H1 (cell line): ENCODE results near the gene FGF21. TPM values are rescaled to one million over a fixed set of nuclear protein-coding genes. Genes with fewer than 3 reads are reported as not detected.
A peak's percentile ranks its signal among the peaks of the same experiment; 100 is the strongest.

Experiments used
- ATF2 ChIP-seq: IDR thresholded peaks from 2 replicates; pipeline ENCODE4 v1.6.1; 2012; ENCODE audit warnings: low read length, inconsistent platforms
- CBX5 ChIP-seq: fragments of 300-800, 300-1000 bp; sonication (generic); IDR thresholded peaks from 2 replicates; pipeline ENCODE4 v1.7.1; 2016; ENCODE audit warnings: antibody characterized with exemption, low read length, low read depth
- CBX8 ChIP-seq: fragments of 300-800, 300-1000 bp; sonication (generic); IDR thresholded peaks from 2 replicates; pipeline ENCODE4 v1.7.1; 2016; ENCODE audit warnings: low read depth, low read length, borderline replicate concordance
- CHD1 ChIP-seq: IDR thresholded peaks from 2 replicates; pipeline ENCODE4 v1.6.1; 2012; ENCODE audit warnings: low read depth, low read length, improper control_type of control experiment
- CHD2 ChIP-seq: IDR thresholded peaks from 2 replicates; pipeline ENCODE4 v1.6.1; 2012; ENCODE audit warnings: low read length, improper control_type of control experiment
- CTBP2 ChIP-seq: IDR thresholded peaks from 2 replicates; pipeline ENCODE4 v1.7.0; 2011; ENCODE audit warnings: borderline replicate concordance, mild to moderate bottlenecking, moderate library complexity, mixed read lengths, low read length; ENCODE audit not compliant: insufficient read depth, insufficient read length
- CTCF ChIP-seq, 3 experiments: IDR thresholded peaks; 1 replicate in 2 of 3; 2 replicates in 1 of 3; pipeline versions ENCODE4 v1.5.1 to v1.6.1; 2011; ENCODE audit warnings: low read length in 3 of 3, mild to moderate bottlenecking in 3 of 3, inconsistent platforms in 2 of 3, low read depth in 1 of 3, moderate library complexity in 1 of 3; ENCODE audit not compliant: insufficient read depth in 1 of 3; ENCODE audit errors: control extremely low read depth in 1 of 3
- EGR1 ChIP-seq: IDR thresholded peaks from 2 replicates; pipeline ENCODE4 v1.6.1; 2011; ENCODE audit warnings: low read depth, low read length, borderline replicate concordance
- FOSL1 ChIP-seq: IDR thresholded peaks from 2 replicates; pipeline ENCODE4 v1.6.1; 2011; ENCODE audit warnings: mild to moderate bottlenecking, low read depth, low read length, moderate library complexity; ENCODE audit not compliant: insufficient read depth
- KDM5A ChIP-seq: fragments of 200-600 bp; IDR thresholded peaks from 2 replicates; pipeline ENCODE4 v1.7.1; 2012; ENCODE audit warnings: mild to moderate bottlenecking, low read length, inconsistent platforms, mixed read lengths
- NANOG ChIP-seq: IDR thresholded peaks from 2 replicates; pipeline ENCODE4 v1.6.1; 2011; ENCODE audit warnings: low read length, low read depth, mild to moderate bottlenecking, inconsistent platforms; ENCODE audit not compliant: insufficient read depth, poor library complexity, severe bottlenecking
- NRF1 ChIP-seq: IDR thresholded peaks from 2 replicates; pipeline ENCODE4 v1.6.1; 2011; ENCODE audit warnings: mild to moderate bottlenecking, low read depth, low read length, improper control_type of control experiment
- PHF8 ChIP-seq: fragments of 200-600 bp; sonication (generic); conservative IDR thresholded peaks from 2 replicates; pipeline ENCODE4 v1.7.1; 2012; ENCODE audit warnings: low read depth, mild to moderate bottlenecking, inconsistent platforms, low read length, moderate library complexity
- SAP30 ChIP-seq: fragments of 300-600 bp; sonication (generic); IDR thresholded peaks from 2 replicates; pipeline ENCODE4 v1.7.1; 2012; ENCODE audit warnings: low read length, moderate library complexity, mild to moderate bottlenecking, inconsistent platforms; ENCODE audit not compliant: insufficient read depth, insufficient replicate concordance
- SIN3A ChIP-seq, 2 experiments: IDR thresholded peaks in 1 of 2; conservative IDR thresholded peaks in 1 of 2; 2 replicates each; pipeline ENCODE4 v1.6.1; 2011 to 2012; ENCODE audit warnings: low read length in 2 of 2, improper control_type of control experiment in 1 of 2, low read depth in 1 of 2, mild to moderate bottlenecking in 1 of 2
- SUZ12 ChIP-seq: fragments of 200-600 bp; sonication (generic); IDR thresholded peaks from 2 replicates; pipeline ENCODE4 v1.6.1; 2012; ENCODE audit warnings: mild to moderate bottlenecking, inconsistent platforms, low read length, moderate library complexity, mixed read lengths
- TAF1 ChIP-seq: IDR thresholded peaks from 2 replicates; pipeline ENCODE4 v1.6.1; 2011; ENCODE audit warnings: mild to moderate bottlenecking, low read depth, low read length
- YY1 ChIP-seq: IDR thresholded peaks from 2 replicates; pipeline ENCODE4 v1.6.1; 2011; ENCODE audit warnings: low read depth, mild to moderate bottlenecking, low read length
- ZNF274 ChIP-seq: IDR thresholded peaks from 2 replicates; pipeline ENCODE4 v1.7.0; 2012; ENCODE audit warnings: low read length, borderline replicate concordance; ENCODE audit errors: extremely low read depth
- polyA plus RNA-seq, 7 experiments: library from polyadenylated mRNA; depleted of rRNA in 3 of 7; stranded (reverse) in 5 of 7; unstranded in 2 of 7; fragments of >200 nt in 5 of 7; fragments of 200-250 nt in 2 of 7; gene quantifications; 1 replicate in 5 of 7; 2 replicates in 1 of 7; 4 replicates in 1 of 7; pipeline versions ENCODE4 v1.2.1 to v1.2.3, GENCODE V29; 2011 to 2013; ENCODE audit warnings: missing spikeins in 2 of 7, mixed read lengths in 2 of 7
- total RNA-seq: library from RNA; stranded (reverse); fragmentation: NEBNext Ultra II Directional; extraction: Animal tissue kit (Norgen Biotek cat#: 25700); gene quantifications from 2 replicates; pipeline ENCODE4 v1.2.1, GENCODE V29; 2021

FGF21 gene
- total and polyA plus RNA-seq, 2 of the 8 experiments (the other 6 are each of a cell fraction or from before 2014, with no cell fraction given), result 0.48 to 0.80 TPM

- TF ChIP-seq ZNF274, result no peak
- no peak for TF ChIP-seq CBX5
- no peak for TF ChIP-seq NANOG
- TF ChIP-seq CTCF (IDR thresholded peaks at IDR 0.05; ENCODE audit: control extremely low read depth in 1 of 3, insufficient read depth in 1 of 3, low read depth in 1 of 3, low read length in 3 of 3), result no peak
- TF ChIP-seq CTBP2, result no peak
- TF ChIP-seq YY1, result peak; percentile 72
- no peak for TF ChIP-seq EGR1
- TF ChIP-seq CBX8, result no peak
- TF ChIP-seq CHD2, result no peak
- no peak for TF ChIP-seq SUZ12
- TF ChIP-seq ATF2, result peak; percentile 53; the same call in 1 of the 2 replicates
- TF ChIP-seq NRF1, result no peak
- TF ChIP-seq CHD1, result no peak
- no peak for TF ChIP-seq FOSL1
- no peak for TF ChIP-seq TAF1
- peak in 1 of 2 experiments; percentile 62; a peak in 1 of 4 replicates for TF ChIP-seq SIN3A (conservative IDR thresholded peaks at IDR 0.05 in 1 of 2, IDR thresholded peaks at IDR 0.05 in 1 of 2; ENCODE audit: low read depth in 1 of 2, low read length in 2 of 2)
- no peak for TF ChIP-seq SAP30
- TF ChIP-seq KDM5A, result no peak
- 0 out of 2 replicates have a peak, but pooled peaks have one; percentile 36 for TF ChIP-seq PHF8
Observed at GRCh38 chr19:48746738-48747575, 8.4 kb upstream of the FGF21 start, which contains the start of gene IZUMO1 (continued).
